WTC11 (cell line): ENCODE measurements around the gene SPATA13. TPM values are rescaled to one million over a fixed set of nuclear protein-coding genes. Genes with fewer than 3 reads are reported as not detected.

Experiments used
- ATAC-seq: fragments of 200-7000 bp; cut with Tn5 transposase; 2 replicates; pipeline ENCODE4 v1.10.0; 2021; ENCODE audit warnings: mild to moderate bottlenecking, moderate library complexity
- CTCF ChIA-PET: fragments of 300-600 bp; sonication (Branson Sonifier 250); formaldehyde crosslinking; loops from one replicate; lab custom pipeline; 2021; ENCODE audit warnings: antibody characterized with exemption; lab: Charles Lee
- POLR2A ChIA-PET: fragments of 350-600 bp; sonication (Branson Sonifier 250); formaldehyde crosslinking; loops from one replicate; lab custom pipeline; 2021; ENCODE audit warnings: antibody characterized with exemption; lab: Charles Lee
- DNase-seq: peaks from one replicate; pipeline ENCODE4 v3.0.0; 2021; ENCODE audit warnings: low spot score
- H3K27ac Mint-ChIP-seq: 2 replicates; pipeline ENCODE4 v1.8.0; 2021; ENCODE audit warnings: mixed read lengths
- H3K27me3 Mint-ChIP-seq: 2 replicates; pipeline ENCODE4 v1.8.0; 2021; ENCODE audit warnings: low read depth, mild to moderate bottlenecking, moderate library complexity, mixed read lengths
- H3K36me3 Mint-ChIP-seq: 2 replicates; pipeline ENCODE4 v1.8.0; 2021; ENCODE audit warnings: mixed read lengths
- H3K4me1 Mint-ChIP-seq: 2 replicates; pipeline ENCODE4 v1.8.0; 2022; ENCODE audit warnings: mixed read lengths
- H3K4me3 Mint-ChIP-seq: 2 replicates; pipeline ENCODE4 v1.8.0; 2021; ENCODE audit warnings: mild to moderate bottlenecking, moderate library complexity, mixed read lengths
- H3K9me3 Mint-ChIP-seq: 2 replicates; pipeline ENCODE4 v1.8.0; 2021; ENCODE audit warnings: mixed read lengths
- ATF6 ChIP-seq: sonication (generic); formaldehyde crosslinking; IDR thresholded peaks from 2 replicates; pipeline ENCODE4 v1.8.1; 2023; ENCODE audit warnings: mild to moderate bottlenecking, missing genetic modification reagents
- CBFB ChIP-seq: sonication (generic); formaldehyde crosslinking; IDR thresholded peaks from 2 replicates; pipeline ENCODE4 v1.8.1; 2022; ENCODE audit warnings: mild to moderate bottlenecking, low read depth, missing genetic modification reagents
- CREB1 ChIP-seq: sonication (generic); formaldehyde crosslinking; IDR thresholded peaks from 2 replicates; pipeline ENCODE4 v1.8.0; 2023; ENCODE audit warnings: mild to moderate bottlenecking, missing genetic modification reagents
- FOXP4 ChIP-seq: sonication (generic); formaldehyde crosslinking; IDR thresholded peaks from 2 replicates; pipeline ENCODE4 v1.8.0; 2022; ENCODE audit warnings: mild to moderate bottlenecking, missing genetic modification reagents
- KAT7 ChIP-seq: sonication (generic); formaldehyde crosslinking; IDR thresholded peaks from 2 replicates; pipeline ENCODE4 v1.8.1; 2023; ENCODE audit warnings: missing genetic modification reagents, mild to moderate bottlenecking, borderline replicate concordance
- MYBL2 ChIP-seq: sonication (generic); formaldehyde crosslinking; IDR thresholded peaks from 2 replicates; pipeline ENCODE4 v1.8.1; 2023; ENCODE audit warnings: mild to moderate bottlenecking, moderate library complexity, missing genetic modification reagents
- NR1H2 ChIP-seq: sonication (generic); formaldehyde crosslinking; IDR thresholded peaks from 2 replicates; pipeline ENCODE4 v1.9.0; 2021; ENCODE audit warnings: mild to moderate bottlenecking, moderate library complexity, missing genetic modification reagents
- NR2C2 ChIP-seq: sonication (generic); formaldehyde crosslinking; IDR thresholded peaks from 2 replicates; pipeline ENCODE4 v1.8.0; 2022; ENCODE audit warnings: mild to moderate bottlenecking, missing genetic modification reagents
- NR3C1 ChIP-seq: sonication (generic); formaldehyde crosslinking; conservative IDR thresholded peaks from 2 replicates; pipeline ENCODE4 v1.8.1; 2023; ENCODE audit warnings: low read depth, mild to moderate bottlenecking, missing genetic modification reagents
- PRDM15 ChIP-seq: sonication (generic); formaldehyde crosslinking; IDR thresholded peaks from 2 replicates; pipeline ENCODE4 v1.8.0; 2022; ENCODE audit warnings: missing genetic modification reagents
- TP53 ChIP-seq: sonication (generic); formaldehyde crosslinking; IDR thresholded peaks from 2 replicates; pipeline ENCODE4 v1.8.1; 2023; ENCODE audit warnings: mild to moderate bottlenecking, missing genetic modification reagents
- ZBTB43 ChIP-seq: sonication (generic); formaldehyde crosslinking; IDR thresholded peaks from 2 replicates; pipeline ENCODE4 v1.8.1; 2023; ENCODE audit warnings: mild to moderate bottlenecking, missing genetic modification reagents
- ZNF121 ChIP-seq: sonication (generic); formaldehyde crosslinking; IDR thresholded peaks from 2 replicates; pipeline ENCODE4 v1.8.0; 2023; ENCODE audit warnings: missing genetic modification reagents
- ZNF281 ChIP-seq: sonication (generic); formaldehyde crosslinking; IDR thresholded peaks from 2 replicates; pipeline ENCODE4 v1.8.0; 2023; ENCODE audit warnings: mild to moderate bottlenecking, missing genetic modification reagents
- ZNF416 ChIP-seq: fragments of 250-450 bp; sonication (Bioruptor Pico); IDR thresholded peaks from 2 replicates; pipeline ENCODE4 v1.9.0; 2021; ENCODE audit warnings: mild to moderate bottlenecking, inconsistent platforms
- ZNF425 ChIP-seq: fragments of 250-450 bp; sonication (Bioruptor Pico); conservative IDR thresholded peaks from 2 replicates; pipeline ENCODE4 v1.9.0; 2021; ENCODE audit warnings: mild to moderate bottlenecking
- total RNA-seq: library from RNA; stranded (reverse); gene quantifications from 3 replicates; pipeline ENCODE4 v1.2.3, GENCODE V29; 2021

Gene SPATA13
- total RNA-seq, 1 experiment from 2014 or later, result 29.0 TPM

- ChIA-PET CTCF (interaction anchor here (1.4 kb wide), 1 partner anchor 18 kb away, joined by 3 read pairs; no protein-coding TSS in a partner anchor), POLR2A (no interaction called here)
- DNase-seq, result no peak
- no peaks in the 10 kb centered on the region for H3K9me3 Mint-ChIP-seq
- no peak for ATAC-seq
- TF ChIP-seq MYBL2, result no peak
- TF ChIP-seq NR1H2 (CRISPR knock-in tag), result no peak
- no peak for TF ChIP-seq ZNF121 (CRISPR knock-in tag)
- TF ChIP-seq ZNF281 (CRISPR knock-in tag), result no peak
- TF ChIP-seq ZNF425 (CRISPR knock-in tag), result no peak
- TF ChIP-seq KAT7, result no peak
- TF ChIP-seq ZBTB43 (CRISPR knock-in tag), result no peak
- no peak for TF ChIP-seq ZNF416 (CRISPR knock-in tag)
- H3K4me1 Mint-ChIP-seq, result no peaks in the 10 kb centered on the region
- no peak overlapping the region for H3K27ac Mint-ChIP-seq
- H3K36me3 Mint-ChIP-seq, result peaks cover 24% of the 10 kb centered on the region
- H3K27me3 Mint-ChIP-seq, result no peaks in the 10 kb centered on the region
- no peak overlapping the region for H3K4me3 Mint-ChIP-seq
Observed at GRCh38 chr13:24288870-24289269, 128.3 kb downstream of the SPATA13 start.

GRCh38 chr13:24290280-24290932 lies 129.9 kb downstream of the SPATA13 start:
- Mint-ChIP-seq H3K27ac (no peak overlapping the region; the same call in 1 of the 2 replicates), H3K9me3 (no peaks in the 10 kb centered on the region), H3K4me3 (no peak overlapping the region), H3K36me3 (peaks cover 30% of the 10 kb centered on the region), H3K4me1 (no peaks in the 10 kb centered on the region), H3K27me3 (no peaks in the 10 kb centered on the region)
- no peak for DNase-seq
- CTCF ChIA-PET, result interaction anchor here (1.6 kb wide), 1 partner anchor 330 kb away, joined by 3 read pairs; no protein-coding TSS in a partner anchor
- no peak for ATAC-seq
- TF ChIP-seq NR3C1 (CRISPR knock-in tag) (no peak), FOXP4 (no peak), CBFB (no peak), NR1H2 (CRISPR knock-in tag) (no peak), PRDM15 (CRISPR knock-in tag) (no peak), ATF6 (CRISPR knock-in tag) (no peak), CREB1 (no peak), NR2C2 (CRISPR knock-in tag) (no peak), TP53 (CRISPR knock-in tag) (no peak)
- POLR2A ChIA-PET, result no interaction called here
